OCI-LY7 (cell line): Measurements from ENCODE around the gene SPG7. TPM values are rescaled to one million over a fixed set of nuclear protein-coding genes. Genes with fewer than 3 reads are reported as not detected.

ENCODE experiments used
- BruUV-seq: library from RNA; stranded (reverse); fragments of 400-500 nt; replicated peaks from 2 replicates; lab custom pipeline; 2021; lab: Mats Ljungman, UMichigan
- CTCF ChIA-PET: fragments of 300-600 bp; sonication (Branson Sonifier 250); formaldehyde crosslinking; loops from one replicate; lab custom pipeline; 2022; ENCODE audit warnings: antibody characterized with exemption; ENCODE audit not compliant: unreplicated experiment; lab: Charles Lee
- POLR2A ChIA-PET: fragments of 300-600 bp; sonication (Branson Sonifier 250); formaldehyde crosslinking; loops from one replicate; lab custom pipeline; 2022; ENCODE audit warnings: antibody characterized with exemption; lab: Charles Lee
- DNase-seq: peaks from one replicate; pipeline ENCODE4 v3.0.0-alpha.2; 2015; ENCODE audit warnings: low spot score
- H2AFZ ChIP-seq: fragments of 200-600 bp; sonication (generic), shearing (Covaris generic); 2 replicates; pipeline ENCODE4 v1.6.1; 2014; ENCODE audit warnings: mild to moderate bottlenecking, antibody characterized with exemption, low read length, moderate library complexity
- H3K27ac ChIP-seq: fragments of 200-600 bp; sonication (generic); 2 replicates; pipeline ENCODE4 v1.5.1; 2014; ENCODE audit warnings: mixed run types, low read depth, mild to moderate bottlenecking, moderate library complexity, low read length, inconsistent platforms; ENCODE audit not compliant: poor library complexity, severe bottlenecking
- H3K36me3 ChIP-seq: fragments of 200-600 bp; sonication (generic); 2 replicates; pipeline ENCODE4 v1.6.1; 2014; ENCODE audit warnings: mild to moderate bottlenecking, antibody characterized with exemption, low read length, moderate library complexity, mixed read lengths; ENCODE audit not compliant: insufficient read depth
- H3K4me1 ChIP-seq: fragments of 200-600 bp; sonication (generic); 2 replicates; pipeline ENCODE4 v1.5.1; 2014; ENCODE audit warnings: mild to moderate bottlenecking, low read length; ENCODE audit not compliant: insufficient read depth, poor library complexity, severe bottlenecking
- H3K4me2 ChIP-seq: fragments of 200-600 bp; sonication (generic); 2 replicates; pipeline ENCODE4 v1.6.1; 2014; ENCODE audit warnings: mild to moderate bottlenecking, low read length
- H3K4me3 ChIP-seq: fragments of 200-600 bp; sonication (generic); 2 replicates; pipeline ENCODE4 v1.5.1; 2014; ENCODE audit warnings: mild to moderate bottlenecking, low read depth, low read length; ENCODE audit not compliant: poor library complexity, severe bottlenecking
- H3K79me2 ChIP-seq: fragments of 200-600 bp; sonication (generic); 2 replicates; pipeline ENCODE4 v1.6.1; 2016; ENCODE audit warnings: low read depth, mild to moderate bottlenecking, low read length, moderate library complexity, mixed read lengths; ENCODE audit not compliant: insufficient read depth
- H3K9me2 ChIP-seq: fragments of 200-600 bp; sonication (generic); 2 replicates; pipeline ENCODE4 v1.6.1; 2016; ENCODE audit warnings: mild to moderate bottlenecking, low read length, mixed read lengths; ENCODE audit not compliant: insufficient read depth
- H3K9me3 ChIP-seq: fragments of 200-600 bp; sonication (generic); 2 replicates; pipeline ENCODE4 v1.6.1; 2014; ENCODE audit warnings: mild to moderate bottlenecking, mixed run types, low read length, mixed read lengths
- H4K20me1 ChIP-seq: fragments of 200-600 bp; sonication (generic); 2 replicates; pipeline ENCODE4 v1.6.1; 2014; ENCODE audit warnings: mild to moderate bottlenecking, antibody characterized with exemption, low read length, moderate library complexity, mixed read lengths; ENCODE audit not compliant: insufficient read depth
- CTCF ChIP-seq: fragments of 200-600 bp; sonication (generic); conservative IDR thresholded peaks from 2 replicates; pipeline ENCODE4 v1.5.1; 2014; ENCODE audit warnings: mild to moderate bottlenecking, antibody characterized with exemption, low read length, moderate library complexity, mixed read lengths
- EZH2phosphoT487 ChIP-seq: fragments of 200-600 bp; sonication (generic); IDR thresholded peaks from 2 replicates; pipeline ENCODE4 v1.6.1; 2018; ENCODE audit warnings: low read depth, borderline replicate concordance, mild to moderate bottlenecking, mixed run types, antibody characterized with exemption, low read length, moderate library complexity, mixed read lengths
- intact Hi-C: fragments of 100-400 bp; cut with micrococcal nuclease; formaldehyde crosslinking; loops from one replicate; pipeline ENCODE4 v1.10.0; 2022; ENCODE audit not compliant: unreplicated experiment
- total RNA-seq, 2 experiments: library from RNA; depleted of rRNA in 1 of 2; stranded (reverse); fragments of >200 nt in 1 of 2; shearing (Covaris generic) in 1 of 2; gene quantifications; 2 replicates each; pipeline ENCODE4 v1.2.3, GENCODE V29; 2014 to 2022

The SPG7 gene
- total RNA-seq, 2 experiments from 2014 or later = 92.7 to 121 TPM

GRCh38 chr16:89589241-89589926 is 81.2 kb downstream of the SPG7 start:
- Histone ChIP-seq H3K9me3 (0 out of 2 replicates have a peak, but pooled peaks cover 3% of the 10 kb centered on the region), H3K27ac (no peak overlapping the region), H3K4me3 (no peak overlapping the region), H3K79me2 (no peaks in the 10 kb centered on the region), H3K4me2 (no peak overlapping the region), H4K20me1 (no peaks in the 10 kb centered on the region), H2AFZ (no peak overlapping the region), H3K36me3 (no peaks in the 10 kb centered on the region), H3K4me1 (no peaks in the 10 kb centered on the region), H3K9me2 (no peaks in the 10 kb centered on the region)
- DNase-seq = no peak
- TF ChIP-seq CTCF (no peak), EZH2phosphoT487 (no peak)
- intact Hi-C loops = no loop called here
- CTCF ChIA-PET = no interaction called here
- BruUV-seq = no TSS peak
- POLR2A ChIA-PET = no interaction called here

DNA sequence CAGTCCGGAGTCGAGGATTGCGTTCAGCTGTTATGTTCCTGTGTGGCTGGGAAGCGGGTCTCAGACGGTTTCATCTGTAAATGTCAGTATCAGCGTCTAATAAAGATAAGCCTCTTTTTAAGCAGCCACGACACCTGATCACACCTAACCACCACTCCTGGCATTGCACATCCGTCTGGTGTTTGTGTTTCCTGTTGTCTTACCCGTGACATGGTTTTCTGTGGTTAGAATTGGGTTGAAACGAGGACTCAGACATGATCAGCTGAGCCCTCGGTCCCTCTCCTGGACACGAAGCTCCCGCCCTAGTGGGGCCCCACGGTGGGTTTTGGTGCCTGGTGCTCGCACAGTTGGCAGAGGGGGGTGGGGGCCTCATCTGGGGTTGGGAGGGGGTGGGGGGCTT is 85.6 kb downstream of the SPG7 start:
- intact Hi-C loops = no loop called here
- H3K9me2 ChIP-seq = no peaks in the 10 kb centered on the region
- no peak overlapping the region for H2AFZ ChIP-seq
- no peaks in the 10 kb centered on the region for H3K36me3 ChIP-seq
- H3K27ac ChIP-seq = no peak overlapping the region
- no peak for DNase-seq
- H3K4me3 ChIP-seq = no peak overlapping the region
- TF ChIP-seq EZH2phosphoT487 = no peak
- TF ChIP-seq CTCF = no peak
- H3K4me1 ChIP-seq = no peaks in the 10 kb centered on the region
- H3K79me2 ChIP-seq = no peaks in the 10 kb centered on the region
- CTCF ChIA-PET = no interaction called here
- POLR2A ChIA-PET = no interaction called here
- no peaks in the 10 kb centered on the region for H4K20me1 ChIP-seq
- no peaks in the 10 kb centered on the region for H3K9me3 ChIP-seq
- no peak overlapping the region for H3K4me2 ChIP-seq
- no TSS peak for BruUV-seq

- Histone ChIP-seq H3K4me1 (no peaks in the 10 kb centered on the region), H3K9me2 (no peaks in the 10 kb centered on the region), H4K20me1 (no peaks in the 10 kb centered on the region), H3K27ac (no peak overlapping the region), H2AFZ (no peak overlapping the region), H3K79me2 (no peaks in the 10 kb centered on the region), H3K9me3 (no peaks in the 10 kb centered on the region), H3K36me3 (no peaks in the 10 kb centered on the region), H3K4me3 (no peak overlapping the region), H3K4me2 (no peak overlapping the region)
- DNase-seq = no peak
- ChIA-PET POLR2A (no interaction called here), CTCF (no interaction called here)
- BruUV-seq = no TSS peak
- intact Hi-C loops = no loop called here
- TF ChIP-seq CTCF (no peak), EZH2phosphoT487 (no peak)
Observed at GRCh38 chr16:89595330-89596060, 87.3 kb downstream of the SPG7 start.
